Liver (tissue), 3 donors: ENCODE measurements around the gene RNF144A.

ENCODE experiments used
- ATF3 ChIP-seq: IDR thresholded peaks from 2 replicates; pipeline ENCODE4 v1.6.1; 2016; ENCODE audit warnings: antibody characterized with exemption
- CTCF ChIP-seq: fragments of 150-350 bp; IDR thresholded peaks from 2 replicates; pipeline ENCODE4 v1.5.1; 2017; ENCODE audit warnings: improper control_type of control experiment, low read depth, low read length; ENCODE audit not compliant: missing input control
- EGR1 ChIP-seq, 2 donors: IDR thresholded peaks; 2 replicates each; pipeline ENCODE4 v1.6.1; 2016 to 2018; ENCODE audit warnings: antibody characterized with exemption in 2 of 2, low read depth in 2 of 2
- HNF4G ChIP-seq: IDR thresholded peaks from 2 replicates; pipeline ENCODE4 v1.6.1; 2016; ENCODE audit warnings: antibody characterized with exemption
- JUND ChIP-seq, 2 donors: IDR thresholded peaks; 2 replicates each; pipeline ENCODE4 v1.6.1; 2016; ENCODE audit warnings: antibody characterized with exemption in 2 of 2
- MAX ChIP-seq: IDR thresholded peaks from 2 replicates; pipeline ENCODE4 v1.6.1; 2016; ENCODE audit warnings: antibody characterized with exemption
- RAD21 ChIP-seq, 2 donors: IDR thresholded peaks; 2 replicates each; pipeline ENCODE4 v1.6.1; 2016; ENCODE audit warnings: antibody characterized with exemption in 2 of 2, mild to moderate bottlenecking in 2 of 2
- REST ChIP-seq: IDR thresholded peaks from 2 replicates; pipeline ENCODE4 v1.6.1; 2016; ENCODE audit warnings: antibody characterized with exemption, mild to moderate bottlenecking
- RXRA ChIP-seq, 2 donors: IDR thresholded peaks; 2 replicates each; pipeline ENCODE4 v1.6.1; 2017 to 2018; ENCODE audit warnings: antibody characterized with exemption in 2 of 2, mild to moderate bottlenecking in 1 of 2
- SP1 ChIP-seq: IDR thresholded peaks from 2 replicates; pipeline ENCODE4 v1.6.1; 2018; ENCODE audit warnings: antibody characterized with exemption, mild to moderate bottlenecking
- TAF1 ChIP-seq: conservative IDR thresholded peaks from 2 replicates; pipeline ENCODE4 v1.6.1; 2016; ENCODE audit warnings: antibody characterized with exemption, mild to moderate bottlenecking
- YY1 ChIP-seq: IDR thresholded peaks from 2 replicates; pipeline ENCODE4 v1.6.1; 2016; ENCODE audit warnings: antibody characterized with exemption, mild to moderate bottlenecking
- ZBTB33 ChIP-seq: IDR thresholded peaks from 2 replicates; pipeline ENCODE4 v1.6.1; 2016; ENCODE audit warnings: antibody characterized with exemption
- donor health status: healthy.
- donor health status: healthy.

GRCh38 chr2:6885551-6885950, 31.7 kb upstream of the RNF144A start:
- no peak for TF ChIP-seq CTCF
- TF ChIP-seq TAF1: no peak
- no peak for TF ChIP-seq REST
- TF ChIP-seq YY1: no peak
- TF ChIP-seq SP1: no peak
- TF ChIP-seq ZBTB33: no peak
- TF ChIP-seq RAD21 (IDR thresholded peaks at IDR 0.05): no peak
- no peak for TF ChIP-seq HNF4G
- no peak for TF ChIP-seq MAX
- TF ChIP-seq ATF3: no peak
- TF ChIP-seq JUND (IDR thresholded peaks at IDR 0.05): no peak
- no peak for TF ChIP-seq RXRA (IDR thresholded peaks at IDR 0.05)
- TF ChIP-seq EGR1 (IDR thresholded peaks at IDR 0.05; ENCODE audit: low read depth in 2 of 2): no peak
